GM18519 (cell line): ENCODE results near the gene KATNAL1.

Experiments used
- ATAC-seq: cut with Tn5 transposase; IDR thresholded peaks from one replicate; pipeline ENCODE4 v1.9.1; 2021; ENCODE audit warnings: mild to moderate bottlenecking, moderate library complexity; ENCODE audit not compliant: unreplicated experiment, low FRiP score

Gene KATNAL1

GRCh38 chr13:30333616-30334015 lies 26.3 kb upstream of the KATNAL1 start:
- ATAC-seq, result no peak

- peak; percentile 74 for ATAC-seq
These were observed 25.2 kb upstream of the KATNAL1 start for GRCh38 chr13:30332456-30333143.

- no peak for ATAC-seq
These were observed 24.0 kb upstream of the KATNAL1 start for GRCh38 chr13:30331331-30331771.

GRCh38 chr13:30329009-30329585 lies 21.7 kb upstream of the KATNAL1 start:
- ATAC-seq, result no peak

GRCh38 chr13:30325668-30326067 lies 18.3 kb upstream of the KATNAL1 start:
- no peak for ATAC-seq

GRCh38 chr13:30323524-30323923 lies 16.2 kb upstream of the KATNAL1 start:
- no peak for ATAC-seq

- ATAC-seq, result no peak
These were observed 15.1 kb upstream of the KATNAL1 start for GRCh38 chr13:30322428-30322827.

GRCh38 chr13:30321256-30321655 lies 13.9 kb upstream of the KATNAL1 start:
- ATAC-seq, result no peak

- no peak for ATAC-seq
These were observed 12.3 kb upstream of the KATNAL1 start for GRCh38 chr13:30319655-30320054.

GRCh38 chr13:30319130-30319529 lies 11.8 kb upstream of the KATNAL1 start:
- ATAC-seq, result no peak

GRCh38 chr13:30318026-30318425 lies 10.7 kb upstream of the KATNAL1 start:
- no peak for ATAC-seq

GRCh38 chr13:30314562-30314961 lies 7.2 kb upstream of the KATNAL1 start:
- no peak for ATAC-seq

GRCh38 chr13:30314069-30314468 lies 6.7 kb upstream of the KATNAL1 start:
- ATAC-seq, result no peak

GRCh38 chr13:30313311-30313710 lies 6.0 kb upstream of the KATNAL1 start:
- ATAC-seq, result no peak

- no peak for ATAC-seq
These were observed 5.6 kb upstream of the KATNAL1 start for GRCh38 chr13:30312904-30313303.

- ATAC-seq, result no peak
These were observed 1.2 kb upstream of the KATNAL1 start for GRCh38 chr13:30308548-30308947.

- no peak for ATAC-seq
These were observed 580 bp upstream of the KATNAL1 start for GRCh38 chr13:30307971-30308290.

GRCh38 chr13:30306762-30307193 lies 573 bp downstream of the KATNAL1 start:
- ATAC-seq, result peak; percentile 61

- no peak for ATAC-seq
These were observed 1.8 kb downstream of the KATNAL1 start for GRCh38 chr13:30305456-30305970.

- no peak for ATAC-seq
These were observed 4.1 kb downstream of the KATNAL1 start for GRCh38 chr13:30303269-30303668.

GRCh38 chr13:30301827-30302226 lies 5.5 kb downstream of the KATNAL1 start:
- ATAC-seq, result no peak

- ATAC-seq, result no peak
These were observed 6.8 kb downstream of the KATNAL1 start for GRCh38 chr13:30300596-30300995.
